K562 (cell line): ENCODE measurements around the gene MPZL3. TPM values are rescaled to one million over a fixed set of nuclear protein-coding genes. Genes with fewer than 3 reads are reported as not detected.

ENCODE experiments used
- CBX8 ChIP-seq: fragments of 200-600 bp; sonication (generic); IDR thresholded peaks from 2 replicates; pipeline ENCODE4 v1.6.1; 2012; ENCODE audit warnings: borderline replicate concordance, mixed run types, low read depth, mild to moderate bottlenecking, moderate library complexity, mixed read lengths, low read length, control low read depth, inconsistent platforms; ENCODE audit not compliant: poor library complexity, severe bottlenecking; ENCODE audit errors: extremely low read depth
- CREB1 ChIP-seq, 2 experiments: sonication (generic) in 1 of 2; formaldehyde crosslinking in 1 of 2; IDR thresholded peaks; 2 replicates each; pipeline versions ENCODE4 v1.6.1 to v1.8.0; 2012 to 2022; ENCODE audit warnings: inconsistent platforms in 1 of 2, mild to moderate bottlenecking in 1 of 2, missing genetic modification reagents in 1 of 2, moderate library complexity in 1 of 2
- GATAD2B ChIP-seq: fragments of 450-650 bp; IDR thresholded peaks from 2 replicates; pipeline ENCODE4 v1.6.1; 2017; ENCODE audit warnings: mild to moderate bottlenecking, borderline replicate concordance
- JUND ChIP-seq, 2 experiments: IDR thresholded peaks; 2 replicates in 1 of 2; 3 replicates in 1 of 2; pipeline ENCODE4 v1.6.1; 2011; ENCODE audit warnings: borderline replicate concordance in 2 of 2, low read depth in 2 of 2, low read length in 2 of 2, improper control_type of control experiment in 1 of 2, missing biosample characterization in 1 of 2, missing genetic modification characterization in 1 of 2, missing genetic modification reagents in 1 of 2
- KDM2B ChIP-seq: fragments of 250-450 bp; sonication (Bioruptor Pico); IDR thresholded peaks from 2 replicates; pipeline ENCODE4 v1.8.0; 2021; ENCODE audit warnings: mild to moderate bottlenecking, moderate library complexity
- MBD1 ChIP-seq: fragments of 250-450 bp; sonication (Bioruptor Pico); IDR thresholded peaks from 2 replicates; pipeline ENCODE4 v1.8.0; 2022; ENCODE audit warnings: inconsistent platforms
- MCM3 ChIP-seq: fragments of 450-650 bp; IDR thresholded peaks from 2 replicates; pipeline ENCODE4 v1.6.1; 2016
- MEF2A ChIP-seq: IDR thresholded peaks from 2 replicates; pipeline ENCODE4 v1.6.1; 2011; ENCODE audit warnings: low read depth, mild to moderate bottlenecking, low read length, moderate library complexity; ENCODE audit not compliant: control insufficient read depth
- NFATC3 ChIP-seq: fragments of 450-650 bp; IDR thresholded peaks from 2 replicates; pipeline ENCODE4 v1.6.1; 2017; ENCODE audit warnings: mild to moderate bottlenecking
- NFE2L1 ChIP-seq: fragments of 450-650 bp; IDR thresholded peaks from 2 replicates; pipeline ENCODE4 v1.6.1; 2016; ENCODE audit warnings: missing genetic modification characterization, low read depth, mild to moderate bottlenecking, missing compliant biosample characterization, moderate library complexity, borderline replicate concordance
- TAF1 ChIP-seq: IDR thresholded peaks from 2 replicates; pipeline ENCODE4 v1.6.1; 2011; ENCODE audit warnings: mild to moderate bottlenecking, low read length, moderate library complexity; ENCODE audit not compliant: insufficient read depth, control insufficient read depth, severe bottlenecking; ENCODE audit errors: extremely low read depth
- ZFP91 ChIP-seq: sonication (generic); formaldehyde crosslinking; IDR thresholded peaks from 2 replicates; pipeline ENCODE4 v1.8.0; 2022; ENCODE audit warnings: mild to moderate bottlenecking, missing genetic modification reagents
- ZKSCAN1 ChIP-seq: fragments of 150-350 bp; IDR thresholded peaks from 2 replicates; pipeline ENCODE4 v1.6.1; 2016; ENCODE audit warnings: low read depth, low read length
- ZNF354B ChIP-seq: fragments of 250-450 bp; sonication (Bioruptor Pico); IDR thresholded peaks from 2 replicates; pipeline ENCODE4 v1.4.0; 2020
- ZNF639 ChIP-seq, 2 experiments: fragments of 200-800 bp in 1 of 2; sonication (Bioruptor generic) in 1 of 2; sonication (generic) in 1 of 2; formaldehyde crosslinking in 1 of 2; IDR thresholded peaks in 1 of 2; conservative IDR thresholded peaks in 1 of 2; 2 replicates each; pipeline versions ENCODE4 v1.5.0 to v1.6.1; 2016 to 2020; ENCODE audit warnings: missing compliant biosample characterization in 1 of 2, missing genetic modification characterization in 1 of 2, missing genetic modification reagents in 1 of 2
- ZNF764 ChIP-seq: fragments of 250-450 bp; sonication (Bioruptor Pico); IDR thresholded peaks from 2 replicates; pipeline ENCODE4 v1.4.0; 2020; ENCODE audit warnings: low read depth, mild to moderate bottlenecking, moderate library complexity
- polyA plus RNA-seq, 8 experiments: library from polyadenylated mRNA; depleted of rRNA in 4 of 8; stranded (reverse) in 5 of 8; unstranded in 3 of 8; fragments of >200 nt; fragmentation: Nextera tagmentation in 2 of 8; fragmentation: Illumina TruSeq in 1 of 8; extraction: Ambion mirVana in 2 of 8; extraction: Trizol in 1 of 8; gene quantifications; 2 replicates each; pipeline versions ENCODE4 v1.2.1 to v1.2.3, GENCODE V29; 2011 to 2014; ENCODE audit warnings: inconsistent platforms in 1 of 8, missing spikeins in 1 of 8
- total RNA-seq, 7 experiments: library from RNA; depleted of rRNA in 6 of 7; stranded (reverse); fragments of >200 nt in 6 of 7; fragmentation: Illumina TruSeq in 2 of 7; extraction: Trizol in 2 of 7; gene quantifications; 2 replicates each; pipeline versions ENCODE4 v1.2.1 to v1.2.3, GENCODE V29; 2011 to 2021; ENCODE audit warnings: low replicate concordance in 1 of 7
- TF ChIP-seq, protein P1 (sequence below): fragments of 450-650 bp; IDR thresholded peaks from 2 replicates; pipeline ENCODE4 v1.6.1; 2018; ENCODE audit warnings: mild to moderate bottlenecking, low read depth; ENCODE audit not compliant: partially characterized antibody

MPZL3 gene
- total and polyA plus RNA-seq, 9 of the 15 experiments (the other 6 are each of a cell fraction or from before 2014, with no cell fraction given) = 0.97 to 2.9 (median 1.6) TPM

- TF ChIP-seq MBD1 (CRISPR knock-in tag) = no peak
- TF ChIP-seq CBX8 = no peak
- TF ChIP-seq MEF2A = no peak
- TF ChIP-seq ZFP91 (CRISPR knock-in tag) = no peak
- no peak for TF ChIP-seq MCM3
- TF ChIP-seq, protein P1, sequence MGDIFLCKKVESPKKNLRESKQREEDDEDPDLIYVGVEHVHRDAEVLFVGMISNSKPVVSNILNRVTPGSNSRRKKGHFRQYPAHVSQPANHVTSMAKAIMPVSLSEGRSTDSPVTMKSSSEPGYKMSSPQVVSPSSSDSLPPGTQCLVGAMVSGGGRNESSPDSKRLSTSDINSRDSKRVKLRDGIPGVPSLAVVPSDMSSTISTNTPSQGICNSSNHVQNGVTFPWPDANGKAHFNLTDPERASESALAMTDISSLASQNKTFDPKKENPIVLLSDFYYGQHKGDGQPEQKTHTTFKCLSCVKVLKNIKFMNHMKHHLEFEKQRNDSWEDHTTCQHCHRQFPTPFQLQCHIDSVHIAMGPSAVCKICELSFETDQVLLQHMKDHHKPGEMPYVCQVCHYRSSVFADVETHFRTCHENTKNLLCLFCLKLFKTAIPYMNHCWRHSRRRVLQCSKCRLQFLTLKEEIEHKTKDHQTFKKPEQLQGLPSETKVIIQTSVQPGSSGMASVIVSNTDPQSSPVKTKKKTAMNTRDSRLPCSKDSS = no peak
- TF ChIP-seq ZKSCAN1 = 0 out of 2 replicates have a peak, but pooled peaks have one; percentile 21
- no peak for TF ChIP-seq TAF1
- TF ChIP-seq ZNF639 (CRISPR knock-in tag; conservative IDR thresholded peaks at IDR 0.05 in 1 of 2, IDR thresholded peaks at IDR 0.05 in 1 of 2) = peak in 1 of 2 experiments; percentile 73; a peak in 1 of 4 replicates
- peak; percentile 63 for TF ChIP-seq JUND (IDR thresholded peaks at IDR 0.05; ENCODE audit: borderline replicate concordance, low read depth, low read length)
- peak; percentile 85; the same call in 2 of the 3 replicates for TF ChIP-seq JUND (tag; IDR thresholded peaks at IDR 0.05; ENCODE audit: borderline replicate concordance, low read depth, low read length)
- no peak for TF ChIP-seq NFE2L1 (tag)
- TF ChIP-seq CREB1 (IDR thresholded peaks at IDR 0.05) = peak; percentile 73
- TF ChIP-seq CREB1 (CRISPR knock-in tag; IDR thresholded peaks at IDR 0.05) = peak; percentile 89
- no peak for TF ChIP-seq GATAD2B
- no peak for TF ChIP-seq KDM2B
- TF ChIP-seq ZNF764 (CRISPR knock-in tag) = no peak
- no peak for TF ChIP-seq ZNF354B (CRISPR knock-in tag)
- no peak for TF ChIP-seq NFATC3
Measured at GRCh38 chr11:118251858-118252652, at the start of gene MPZL3 (continued).
